HG03571 (cell line): ENCODE results near the gene BABAM1.
A peak's percentile ranks its signal among the peaks of the same experiment; 100 is the strongest.
"Not testable (repeated sequence)": the region's sequence is repeated elsewhere in the genome, so short reads cannot be mapped to it uniquely, and the experiment has no call there.

Source experiments
- ATAC-seq: cut with Tn5 transposase; IDR thresholded peaks from one replicate; pipeline ENCODE4 v1.9.1; 2021; ENCODE audit not compliant: unreplicated experiment

BABAM1 gene

GRCh38 chr19:17268754-17269153 lies 1.5 kb downstream of the BABAM1 start:
- no peak for ATAC-seq

DNA sequence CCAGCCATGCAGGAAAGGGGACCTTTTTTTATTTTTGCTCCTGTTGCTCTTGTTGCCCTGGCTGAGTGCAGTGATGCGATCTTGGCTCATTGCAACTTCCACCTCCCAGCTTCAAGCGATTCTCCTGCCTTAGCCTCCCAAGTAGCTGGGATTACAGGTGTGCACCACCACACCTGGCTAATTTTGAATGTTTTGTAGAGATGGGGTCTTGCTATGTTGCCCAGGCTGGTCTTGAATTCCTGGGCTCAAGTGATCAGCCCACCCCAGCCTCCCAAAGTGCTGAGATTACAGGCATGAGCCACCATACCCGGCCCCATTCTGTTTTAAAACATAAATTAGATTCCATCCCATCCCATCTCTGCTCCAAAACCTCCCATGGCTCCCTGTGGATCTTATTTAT lies 7.6 kb downstream of the BABAM1 start:
- not testable (repeated sequence) for ATAC-seq

DNA sequence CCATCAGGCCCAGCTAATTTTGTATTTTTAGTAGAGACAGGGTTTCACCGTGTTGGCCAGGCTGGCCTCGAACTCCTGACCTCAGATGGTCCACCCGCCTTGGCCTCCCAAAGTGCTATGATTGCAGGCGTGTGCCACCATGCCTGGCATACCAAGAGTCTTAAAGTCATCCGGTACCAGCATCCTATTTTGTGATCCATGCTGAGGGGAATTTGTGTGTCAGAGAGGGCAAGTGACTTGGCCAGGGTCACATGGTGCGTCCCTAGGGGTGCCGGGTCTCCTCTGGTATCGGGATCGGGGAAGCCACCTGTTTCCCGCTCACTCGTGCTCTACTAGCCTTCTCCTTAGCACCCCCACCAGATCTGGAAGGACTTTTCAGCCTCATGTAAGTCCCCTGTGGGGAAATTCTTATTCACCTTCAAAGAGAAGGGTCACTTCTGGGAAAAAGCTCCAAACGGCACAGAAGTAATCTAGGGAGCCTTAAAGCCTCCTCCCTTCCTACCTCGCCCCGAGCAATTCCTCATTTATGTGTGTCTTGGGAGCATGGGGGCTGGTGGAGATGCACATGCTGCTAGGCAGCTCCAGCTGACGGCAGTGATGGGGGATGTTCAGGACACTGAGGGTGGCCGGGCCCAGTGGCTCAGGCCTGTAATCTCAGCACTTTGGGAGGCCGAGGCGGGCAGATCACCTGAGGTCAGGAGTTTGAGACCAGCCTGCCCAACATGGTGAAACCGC lies 8.4 kb downstream of the BABAM1 start:
- no peak for ATAC-seq

- ATAC-seq = no peak
Observed at GRCh38 chr19:17279436-17279835, 12.2 kb downstream of the BABAM1 start.

DNA sequence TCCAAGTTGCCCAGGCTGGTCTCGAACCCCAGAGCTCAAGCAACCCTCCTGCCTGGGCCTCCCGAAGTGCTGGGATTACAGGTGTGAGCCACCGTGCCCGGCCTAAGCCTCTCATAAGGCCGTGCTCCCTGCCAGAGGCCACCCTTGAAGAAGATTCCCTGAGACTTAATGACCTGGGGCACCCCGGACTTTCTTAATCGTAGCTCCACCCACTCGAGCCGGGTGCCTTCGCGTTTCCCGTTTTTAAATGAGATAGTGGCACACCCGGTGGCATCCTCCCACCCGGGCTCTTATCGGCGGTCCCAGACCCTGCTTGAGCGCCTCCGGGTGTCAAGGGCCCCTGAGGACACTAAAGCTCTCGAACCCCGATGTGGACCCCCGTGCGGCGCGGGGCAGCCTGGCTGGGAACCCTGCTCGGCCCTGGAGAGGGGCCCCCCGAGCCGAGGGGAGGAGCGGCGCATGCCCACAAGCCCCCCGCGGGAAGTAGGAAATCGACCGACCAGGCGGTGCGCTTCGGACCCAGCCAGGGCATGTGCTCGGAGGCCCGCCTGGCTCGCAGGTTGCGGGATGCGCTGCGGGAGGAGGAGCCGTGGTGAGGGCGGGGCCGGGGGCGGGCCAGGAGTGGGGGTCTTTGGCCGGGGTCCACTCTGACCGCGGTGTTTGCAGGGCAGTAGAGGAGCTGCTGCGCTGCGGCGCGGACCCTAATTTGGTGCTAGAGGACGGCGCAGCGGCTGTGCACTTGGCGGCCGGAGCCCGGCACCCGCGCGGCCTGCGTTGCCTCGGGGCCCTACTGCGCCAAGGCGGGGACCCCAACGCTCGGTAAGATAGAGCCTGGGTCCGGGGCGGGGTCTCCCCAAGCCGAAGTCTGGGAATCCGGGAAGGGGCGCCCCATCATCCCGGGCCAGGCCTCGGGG lies 14.4 kb downstream of the BABAM1 start, which contains the start of gene ANKLE1:
ANKLE1 (plus strand) TSS at position 511 of the 914 bp plus-strand sequence; CDS start at position 531, 20 bp downstream.
- no peak for ATAC-seq

GRCh38 chr19:17282488-17283125 lies 15.4 kb downstream of the BABAM1 start:
- ATAC-seq = peak; percentile 53

DNA sequence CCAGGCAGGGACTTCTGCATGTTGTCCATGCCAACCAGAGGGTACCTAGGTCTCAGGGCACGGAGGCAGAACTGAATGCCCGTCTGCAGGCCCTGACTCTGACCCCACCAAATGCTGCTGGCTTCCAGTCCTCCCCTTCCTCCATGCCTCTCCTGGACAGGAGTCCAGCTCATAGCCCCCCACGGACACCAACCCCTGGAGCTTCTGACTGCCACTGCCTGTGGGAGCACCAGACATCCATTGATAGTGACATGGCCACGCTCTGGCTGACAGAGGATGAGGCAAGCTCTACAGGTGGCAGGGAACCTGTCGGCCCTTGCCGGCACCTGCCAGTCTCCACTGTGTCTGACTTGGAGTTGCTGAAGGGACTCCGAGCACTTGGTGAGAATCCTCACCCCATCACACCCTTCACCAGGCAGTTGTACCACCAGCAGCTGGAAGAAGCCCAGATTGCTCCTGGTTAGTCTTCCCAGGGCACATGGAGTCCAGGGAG lies 16.3 kb downstream of the BABAM1 start:
- no peak for ATAC-seq

- no peak for ATAC-seq
Observed at GRCh38 chr19:17285415-17286135, 18.3 kb downstream of the BABAM1 start.

- no peak for ATAC-seq
Observed at GRCh38 chr19:17286263-17286662, 19.0 kb downstream of the BABAM1 start.

- ATAC-seq = no peak
Observed at GRCh38 chr19:17286752-17287151, 19.5 kb downstream of the BABAM1 start.

DNA sequence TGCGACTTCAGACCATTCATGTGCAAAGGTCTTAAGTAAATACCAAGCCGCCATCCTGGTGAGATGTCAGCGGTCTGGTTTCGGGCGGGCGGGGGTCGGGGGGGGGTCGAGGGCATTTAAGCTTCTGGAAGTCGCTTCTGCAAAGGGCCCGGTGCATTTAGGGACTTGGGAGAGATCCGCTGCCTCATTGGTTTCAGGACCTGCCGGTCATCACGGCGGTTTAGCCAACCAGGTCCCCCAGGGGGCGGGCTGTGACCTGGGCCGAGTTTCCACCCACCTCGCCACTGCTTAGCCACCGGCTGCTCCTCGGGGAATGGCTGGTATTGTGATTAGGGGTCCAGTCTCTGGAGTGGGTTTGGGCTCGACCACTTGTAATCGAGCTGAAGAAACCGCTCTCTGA lies 22.2 kb downstream of the BABAM1 start:
- no peak for ATAC-seq

DNA sequence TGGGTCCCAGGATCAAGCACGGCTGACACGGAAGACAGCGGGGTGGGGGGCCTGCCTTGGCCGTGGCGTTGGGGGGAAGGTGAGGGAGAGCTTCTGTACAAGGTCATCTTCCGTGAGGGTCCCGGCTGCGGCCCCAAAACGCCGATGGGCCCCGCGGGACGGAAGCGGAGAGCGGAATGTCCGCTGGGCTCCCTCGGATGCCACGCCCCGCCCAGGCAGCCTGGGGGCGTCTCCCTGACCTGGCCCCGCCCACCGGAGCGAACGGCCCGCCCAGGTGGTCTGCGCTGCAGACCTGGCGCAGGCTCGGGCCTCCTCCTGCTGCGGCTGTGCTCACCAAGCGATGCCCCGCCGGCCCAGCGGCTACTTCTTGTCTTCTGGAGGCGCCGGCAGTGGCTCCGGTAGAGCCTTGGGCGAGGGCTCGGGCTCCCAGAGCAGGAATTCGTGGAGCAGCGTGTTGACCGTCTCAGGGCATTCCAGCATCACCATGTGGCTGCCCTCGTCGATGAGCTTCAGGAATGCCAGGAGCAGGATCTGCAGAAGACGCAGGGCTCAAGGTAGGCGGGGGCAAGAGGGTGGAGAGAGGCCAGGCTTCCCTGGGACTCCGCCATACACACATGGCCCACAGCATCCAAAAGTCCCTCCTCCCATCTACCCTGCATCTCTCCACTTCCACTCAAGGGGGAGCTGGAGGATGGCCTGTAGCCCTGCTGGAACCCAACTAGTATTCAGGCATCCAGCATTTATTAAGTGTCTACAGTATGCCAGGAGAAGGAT lies 25.2 kb downstream of the BABAM1 start:
- ATAC-seq = peak; percentile 60

- no peak for ATAC-seq
Observed at GRCh38 chr19:17293605-17294004, 26.4 kb downstream of the BABAM1 start.

- ATAC-seq = no peak
Observed at GRCh38 chr19:17294051-17294891, 27.0 kb downstream of the BABAM1 start.

GRCh38 chr19:17295551-17295950 lies 28.3 kb downstream of the BABAM1 start:
- ATAC-seq = not testable (repeated sequence)

GRCh38 chr19:17296273-17296672 lies 29.0 kb downstream of the BABAM1 start:
- ATAC-seq = no peak

GRCh38 chr19:17296976-17297375 lies 29.7 kb downstream of the BABAM1 start:
- no peak for ATAC-seq

DNA sequence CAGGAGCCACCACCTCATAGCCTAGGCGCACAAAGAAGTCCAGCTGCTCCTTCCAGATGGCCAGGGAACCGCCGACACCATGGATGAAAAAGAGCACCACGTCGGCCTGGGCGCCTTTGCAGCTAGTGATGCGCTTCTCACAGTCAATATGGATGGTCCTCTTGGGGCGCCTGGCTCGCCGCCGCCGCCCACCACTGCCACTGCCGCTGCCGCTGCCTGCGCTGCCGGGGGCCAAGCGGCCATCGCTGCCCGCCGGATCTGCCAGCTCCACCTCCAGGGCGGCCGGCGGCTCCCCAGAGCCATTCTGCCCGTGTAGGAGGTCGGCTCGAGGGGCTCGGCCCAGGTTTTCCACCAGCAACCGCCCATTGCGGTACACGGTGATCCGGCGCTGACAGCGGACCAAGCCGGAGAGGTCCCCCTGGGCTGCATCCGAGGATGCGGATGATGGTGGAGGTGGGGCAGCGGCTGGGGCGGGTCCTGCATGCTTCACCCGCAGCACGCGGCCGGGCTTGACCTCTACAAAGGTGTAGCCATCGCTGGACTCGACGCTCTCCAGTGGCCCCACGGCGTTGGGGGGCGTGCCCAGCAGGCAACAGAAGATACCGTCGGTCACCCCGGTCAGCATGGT lies 33.9 kb downstream of the BABAM1 start:
- no peak for ATAC-seq
